B cell (primary cell): ENCODE results near the gene FZD1. TPM values are rescaled to one million over a fixed set of nuclear protein-coding genes. Genes with fewer than 3 reads are reported as not detected.

Experiments
- ATAC-seq: fragments of 200-7000 bp; cut with Tn5 transposase; one replicate; pipeline ENCODE4 v1.10.0; 2021; ENCODE audit warnings: low read depth, mild to moderate bottlenecking, moderate number of reproducible peaks, moderate library complexity
- CTCF ChIA-PET: fragments of 350-600 bp; sonication (Branson Sonifier 250); formaldehyde crosslinking; loops from one replicate; lab custom pipeline; 2021; ENCODE audit warnings: antibody characterized with exemption, inconsistent platforms; lab: Charles Lee
- POLR2A ChIA-PET: fragments of 350-600 bp; sonication (Branson Sonifier 250); formaldehyde crosslinking; loops from one replicate; lab custom pipeline; 2021; ENCODE audit warnings: antibody characterized with exemption; lab: Charles Lee
- DNase-seq: peaks from one replicate; pipeline ENCODE4 v3.0.0; 2013
- H2AFZ ChIP-seq: 2 replicates; pipeline ENCODE4 v1.6.1; 2012; ENCODE audit warnings: mild to moderate bottlenecking, low read depth, low read length; ENCODE audit not compliant: insufficient read depth, poor library complexity, severe bottlenecking
- H3K27ac ChIP-seq, 2 donors: 1 replicate in 1 of 2; 2 replicates in 1 of 2; pipeline ENCODE4 v1.5.1; 2012 to 2013; ENCODE audit warnings: low read length in 2 of 2, mild to moderate bottlenecking in 2 of 2, moderate library complexity in 1 of 2
- H3K27me3 ChIP-seq, 4 experiments: fragments of 200-600 bp in 1 of 4; sonication (generic) in 1 of 4; replicated peaks in 1 of 4; 1 replicate in 2 of 4; 2 replicates in 2 of 4; pipeline versions ENCODE4 v1.6.1 to v1.7.0; 2013 to 2016; ENCODE audit warnings: low read length in 3 of 4, mild to moderate bottlenecking in 2 of 4, mixed read lengths in 1 of 4, moderate library complexity in 1 of 4; ENCODE audit not compliant: insufficient read depth in 4 of 4, control insufficient read depth in 3 of 4; ENCODE audit errors: control extremely low read depth in 1 of 4
- H3K36me3 ChIP-seq, 2 experiments: replicated peaks in 1 of 2; 1 replicate in 1 of 2; 2 replicates in 1 of 2; pipeline versions ENCODE4 v1.6.1 to v1.7.1; 2013; ENCODE audit warnings: low read length in 1 of 2; ENCODE audit not compliant: insufficient read depth in 2 of 2, control insufficient read depth in 1 of 2; ENCODE audit errors: control extremely low read depth in 1 of 2, extremely low read depth in 1 of 2
- H3K4me1 ChIP-seq, 2 donors: fragments of 200-600 bp in 1 of 2; sonication (generic) in 1 of 2; 1 replicate in 1 of 2; 2 replicates in 1 of 2; pipeline versions ENCODE4 v1.5.1 to v1.6.1; 2013 to 2017; ENCODE audit warnings: low read length in 2 of 2; ENCODE audit not compliant: control insufficient read depth in 2 of 2, insufficient read depth in 2 of 2
- H3K4me2 ChIP-seq: replicated peaks from 2 replicates; pipeline ENCODE3; 2012; ENCODE audit warnings: mild to moderate bottlenecking, low read depth, low read length; ENCODE audit not compliant: poor library complexity, severe bottlenecking
- H3K4me3 ChIP-seq, 5 experiments: fragments of 200-600 bp in 1 of 5; sonication (generic) in 1 of 5; 1 replicate in 3 of 5; 2 replicates in 2 of 5; pipeline versions ENCODE4 v1.5.1 to v1.7.0; 2011 to 2016; ENCODE audit warnings: low read length in 4 of 5, mild to moderate bottlenecking in 4 of 5, low read depth in 2 of 5, control low read depth in 1 of 5, moderate library complexity in 1 of 5; ENCODE audit not compliant: insufficient read depth in 1 of 5; ENCODE audit errors: control extremely low read depth in 1 of 5, extremely low read depth in 1 of 5
- H3K79me2 ChIP-seq: fragments of 200-600 bp; sonication (generic); one replicate; pipeline ENCODE4 v1.6.0; 2016; ENCODE audit warnings: low read length; ENCODE audit not compliant: control insufficient read depth, insufficient read depth
- H3K9ac ChIP-seq: fragments of 200-600 bp; sonication (generic); 2 replicates; pipeline ENCODE4 v1.6.1; 2017; ENCODE audit warnings: mild to moderate bottlenecking, low read length, moderate library complexity
- H3K9me3 ChIP-seq, 3 donors: one replicate each; pipeline versions ENCODE4 v1.6.1 to v1.7.1; 2013; ENCODE audit warnings: low read length in 2 of 3; ENCODE audit not compliant: control insufficient read depth in 2 of 3, insufficient read depth in 1 of 3; ENCODE audit errors: control extremely low read depth in 1 of 3
- H4K20me1 ChIP-seq: 2 replicates; pipeline ENCODE4 v1.6.0; 2012; ENCODE audit warnings: mild to moderate bottlenecking, low read length; ENCODE audit not compliant: insufficient read depth, control insufficient read depth, poor library complexity, severe bottlenecking
- H3K27ac Mint-ChIP-seq: one replicate; pipeline ENCODE4 v1.8.0; 2021; ENCODE audit warnings: mixed read lengths
- H3K27me3 Mint-ChIP-seq: one replicate; pipeline ENCODE4 v1.8.0; 2021; ENCODE audit warnings: mixed read lengths
- H3K4me1 Mint-ChIP-seq: one replicate; pipeline ENCODE4 v1.8.0; 2021; ENCODE audit warnings: mixed read lengths
- H3K4me3 Mint-ChIP-seq: one replicate; pipeline ENCODE4 v1.8.0; 2021; ENCODE audit warnings: mixed read lengths
- H3K9me3 Mint-ChIP-seq: one replicate; pipeline ENCODE4 v1.8.0; 2022; ENCODE audit warnings: mixed read lengths; ENCODE audit not compliant: insufficient read depth
- CTCF ChIP-seq: fragments of 200-600 bp; IDR thresholded peaks from one replicate; pipeline ENCODE4 v1.8.0; 2022; ENCODE audit warnings: antibody characterized with exemption, mild to moderate bottlenecking
- EZH2 ChIP-seq: IDR thresholded peaks from 2 replicates; pipeline ENCODE4 v1.6.1; 2012; ENCODE audit warnings: borderline replicate concordance, low read depth, mild to moderate bottlenecking, moderate library complexity, low read length; ENCODE audit not compliant: insufficient read depth, poor library complexity, severe bottlenecking
- WGBS: methylation state at CpG from one replicate; pipeline ENCODE4 v1.1.5; 2013; ENCODE audit warnings: missing lambda C conversion rate; ENCODE audit not compliant: insufficient coverage; 5-methylcytosine and 5-hydroxymethylcytosine counted together
- intact Hi-C: fragments of 100-400 bp; cut with micrococcal nuclease; formaldehyde crosslinking; loops from one replicate; pipeline ENCODE4 v1.10.0; 2022
- polyA plus RNA-seq: library from polyadenylated mRNA; depleted of rRNA; stranded (reverse); fragments of >200 nt; gene quantifications from 2 replicates; pipeline ENCODE4 v1.2.3, GENCODE V29; 2012
- total RNA-seq, 2 donors: library from RNA; stranded (reverse); fragments of 120-200 nt in 1 of 2; gene quantifications; 1 replicate in 1 of 2; 2 replicates in 1 of 2; pipeline versions ENCODE4 v1.2.3 to v1.2.4, GENCODE V29; 2013 to 2022

The FZD1 gene
- total and polyA plus RNA-seq, 2 donors (not counting 1 experiment from before 2014, with no cell fraction given) = 0.15 to 0.49 TPM

GRCh38 chr7:91266067-91266688 is 1.9 kb downstream of the FZD1 start:
- Histone ChIP-seq H3K36me3 (no peaks in the 10 kb centered on the region), H3K27me3 (peaks cover 0 to 45% (median 27%) of the 10 kb centered on the region in 4 experiments), H3K79me2 (no peaks in the 10 kb centered on the region), H3K4me2 (peak overlapping the region; percentile 98), H3K4me1 (peaks cover 24 to 25% of the 10 kb centered on the region in 2 donors), H4K20me1 (no peaks in the 10 kb centered on the region), H2AFZ (peak overlapping the region; percentile 91), H3K27ac (no peak overlapping the region), H3K9ac (no peak overlapping the region), H3K4me3 (peak overlapping the region in 1 of 5 experiments; percentile 57), H3K9me3 (peaks cover 0 to 14% (median 0%) of the 10 kb centered on the region in 3 donors)
- ATAC-seq = no peak
- Mint-ChIP-seq H3K9me3 (no peaks in the 10 kb centered on the region), H3K27me3 (peaks cover 44% of the 10 kb centered on the region), H3K4me1 (peaks cover 24% of the 10 kb centered on the region), H3K27ac (no peak overlapping the region), H3K4me3 (peak overlapping the region; percentile 94)
- 97% methylated on average over 43 of the region's 43 CpGs for WGBS
- no peak for TF ChIP-seq EZH2
- TF ChIP-seq CTCF = no peak
- intact Hi-C loops = loop anchor here (10.0 kb wide), 1 partner anchor 181 kb away; no protein-coding TSS in a partner anchor
- POLR2A ChIA-PET = no interaction called here
- DNase-seq = no peak
- CTCF ChIA-PET = no interaction called here

- Histone ChIP-seq H2AFZ (no peak overlapping the region), H3K4me3 (no peak overlapping the region), H3K9ac (no peak overlapping the region), H3K9me3 (peaks cover 0 to 14% (median 0%) of the 10 kb centered on the region in 3 donors), H3K27ac (no peak overlapping the region), H4K20me1 (no peaks in the 10 kb centered on the region), H3K27me3 (peaks cover 0 to 43% (median 27%) of the 10 kb centered on the region in 4 experiments), H3K4me1 (peaks cover 24 to 25% of the 10 kb centered on the region in 2 donors), H3K36me3 (no peaks in the 10 kb centered on the region), H3K79me2 (no peaks in the 10 kb centered on the region), H3K4me2 (no peak overlapping the region)
- Mint-ChIP-seq H3K4me1 (peaks cover 24% of the 10 kb centered on the region), H3K9me3 (no peaks in the 10 kb centered on the region), H3K4me3 (peak overlapping the region; percentile 94), H3K27ac (no peak overlapping the region), H3K27me3 (peaks cover 44% of the 10 kb centered on the region)
- DNase-seq (peak; percentile 5), ATAC-seq (no peak)
- TF ChIP-seq EZH2 (no peak), CTCF (no peak)
- WGBS = 96% methylated on average over 19 of the region's 20 CpGs
- ChIA-PET CTCF (no interaction called here), POLR2A (no interaction called here)
- intact Hi-C loops = loop anchor here (10.0 kb wide), 1 partner anchor 182 kb away; no protein-coding TSS in a partner anchor
These were observed 2.5 kb downstream of the FZD1 start for GRCh38 chr7:91266689-91267090.
